HG02884 (cell line): ENCODE measurements around the gene STXBP6.
"Not testable (repeated sequence)": the region's sequence is repeated elsewhere in the genome, so short reads cannot be mapped to it uniquely, and the experiment has no call there.

Source experiments
- ATAC-seq: cut with Tn5 transposase; IDR thresholded peaks from one replicate; pipeline ENCODE4 v1.9.1; 2021; ENCODE audit warnings: mild to moderate bottlenecking, moderate library complexity; ENCODE audit not compliant: unreplicated experiment

The STXBP6 gene

GRCh38 chr14:24959791-24960331 lies 90.1 kb downstream of the STXBP6 start:
- peak; percentile 54 for ATAC-seq

GRCh38 chr14:24958271-24958670 lies 91.7 kb downstream of the STXBP6 start:
- no peak for ATAC-seq

- no peak for ATAC-seq
Measured at GRCh38 chr14:24957814-24958213, 92.1 kb downstream of the STXBP6 start.

DNA sequence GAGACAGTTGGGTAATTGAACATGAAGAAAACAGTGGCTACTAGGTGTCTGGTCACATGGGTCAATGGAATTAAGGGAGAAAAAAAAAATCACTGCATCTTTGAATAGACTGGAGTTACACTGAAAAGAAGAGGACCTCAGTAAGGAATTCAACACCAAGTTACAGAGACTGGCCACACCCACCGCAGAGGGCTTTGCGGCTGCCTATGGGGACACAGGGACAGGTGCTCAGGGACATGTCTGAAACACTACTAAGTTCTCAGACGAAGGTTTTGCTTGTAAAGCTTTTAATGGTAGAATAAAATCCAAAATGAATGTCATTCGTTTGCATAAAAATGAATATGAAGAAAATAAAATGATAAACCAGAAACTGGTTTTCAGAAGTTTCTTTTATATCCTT lies 93.8 kb downstream of the STXBP6 start:
- ATAC-seq: no peak

DNA sequence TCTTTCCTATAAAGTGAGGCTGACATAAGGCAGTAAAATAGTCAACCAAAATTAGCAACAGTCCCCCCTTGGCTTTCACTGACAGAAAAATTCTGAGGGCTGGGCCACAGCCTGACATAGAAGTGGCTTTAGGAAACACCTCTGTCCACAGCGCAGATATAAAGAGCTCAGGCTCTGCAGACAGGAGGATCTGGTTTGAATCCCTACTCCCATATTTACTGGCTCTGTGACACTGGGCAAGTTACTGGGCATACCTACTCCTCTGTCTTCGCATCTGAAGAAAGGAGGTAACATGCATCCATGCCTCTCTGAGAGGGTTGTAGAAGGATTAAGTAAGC lies 95.3 kb downstream of the STXBP6 start:
- no peak for ATAC-seq

- ATAC-seq: peak; percentile 63
Measured at GRCh38 chr14:24954037-24954699, 95.8 kb downstream of the STXBP6 start.

GRCh38 chr14:24952851-24953666 lies 96.9 kb downstream of the STXBP6 start:
- ATAC-seq: no peak

- no peak for ATAC-seq
Measured at GRCh38 chr14:24948261-24948847, 101.6 kb downstream of the STXBP6 start.

DNA sequence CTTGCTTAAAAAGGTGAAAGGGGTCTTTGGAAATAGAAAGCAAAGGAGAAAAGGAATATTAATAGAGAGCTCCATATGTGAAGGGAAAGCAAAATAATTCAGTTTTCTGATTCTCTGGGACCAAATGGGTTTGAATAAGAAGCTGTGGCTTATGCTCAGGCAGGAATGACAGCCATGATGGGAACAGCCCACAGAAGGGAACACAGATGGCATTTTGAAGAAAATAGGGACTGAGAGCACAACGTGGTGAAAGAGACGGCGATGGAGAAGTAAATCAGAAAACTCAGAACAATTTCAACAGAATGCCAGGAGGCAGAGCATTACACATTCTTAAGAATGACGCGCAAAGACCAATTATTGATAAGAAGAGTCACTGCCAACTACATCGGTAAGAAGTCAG lies 102.8 kb downstream of the STXBP6 start:
- no peak for ATAC-seq

DNA sequence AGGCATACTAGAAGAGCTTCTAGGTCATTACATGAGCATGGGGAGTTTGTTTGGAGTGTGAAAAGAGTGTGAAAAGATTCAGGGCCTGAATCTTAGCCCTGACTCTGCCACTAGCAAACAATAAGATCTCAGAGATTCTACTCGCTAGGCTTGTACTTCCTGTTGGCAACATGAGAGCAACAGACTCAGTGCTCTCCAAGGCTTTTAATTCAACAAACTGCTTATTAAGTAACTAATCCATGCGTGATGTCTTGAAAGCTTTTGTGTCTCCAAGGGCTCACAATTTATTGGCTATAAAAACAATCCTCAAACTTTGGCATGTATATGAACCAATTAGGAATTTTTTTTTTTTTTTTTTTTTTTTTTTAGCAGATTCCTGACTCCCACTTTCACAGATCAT lies 105.1 kb downstream of the STXBP6 start:
- no peak for ATAC-seq

DNA sequence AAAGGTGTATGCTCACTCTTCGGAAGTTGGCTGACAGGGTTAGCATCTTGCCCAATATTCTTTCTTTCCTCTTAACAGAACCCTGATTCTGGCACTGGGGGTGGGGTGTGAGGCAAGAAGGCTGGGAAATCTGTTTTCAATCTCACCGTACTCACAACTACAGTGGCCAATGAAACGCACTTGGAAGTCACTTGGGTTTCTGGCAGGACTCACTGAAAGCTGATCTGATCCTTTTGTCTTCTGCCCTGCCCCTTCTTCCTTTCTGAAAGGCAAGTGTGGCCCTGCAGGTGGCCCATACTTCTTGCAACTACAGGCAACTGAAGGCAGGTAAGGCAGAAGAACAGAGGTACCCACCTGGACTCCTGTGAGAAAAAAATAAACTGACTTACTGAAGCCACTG lies 106.9 kb downstream of the STXBP6 start:
- no peak for ATAC-seq

DNA sequence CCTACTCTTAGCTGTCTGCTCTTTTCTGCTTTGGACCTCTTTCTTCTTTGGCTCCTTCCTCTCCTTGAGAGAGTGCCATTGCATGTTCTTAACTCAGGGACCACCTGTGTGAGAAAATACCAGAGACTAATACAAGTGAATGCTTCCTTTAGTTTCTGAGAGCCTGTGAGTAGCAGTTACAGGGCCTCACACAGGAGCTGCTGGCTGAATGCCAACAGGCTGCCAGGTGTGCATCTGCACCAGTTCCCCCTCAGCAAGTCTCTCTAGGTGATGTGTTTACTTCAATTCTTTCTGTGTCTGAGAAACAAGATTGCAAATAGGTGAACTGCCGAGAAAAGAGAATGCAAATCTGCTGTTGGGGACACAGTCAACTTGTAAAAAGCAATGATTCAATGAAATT lies 108.2 kb downstream of the STXBP6 start:
- no peak for ATAC-seq

DNA sequence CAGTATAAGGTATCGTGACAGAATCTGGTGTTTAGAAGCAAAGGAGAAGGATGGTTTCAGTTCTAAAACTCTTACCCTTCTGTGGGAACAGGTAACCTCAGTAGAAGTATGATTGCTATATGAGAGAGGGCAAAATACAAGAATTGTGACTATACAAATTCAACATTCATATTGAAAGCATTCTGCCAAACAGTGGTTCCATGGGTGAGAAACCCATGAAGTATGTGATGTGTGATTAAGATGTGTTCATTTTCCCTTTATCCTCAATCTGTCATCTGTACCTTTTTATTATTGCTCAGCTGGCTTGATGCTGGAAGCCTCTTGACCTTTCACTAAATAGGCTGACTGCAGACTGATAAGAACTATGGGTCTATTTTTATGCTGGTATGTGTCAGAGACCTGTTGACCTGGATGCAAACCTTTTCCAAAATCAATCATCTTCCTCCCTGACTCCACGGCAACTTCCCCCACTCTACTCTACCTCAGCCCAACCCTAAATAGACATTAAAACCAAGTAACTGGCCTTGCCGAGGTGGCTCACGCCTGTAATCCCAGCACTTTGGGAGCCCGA lies 109.6 kb downstream of the STXBP6 start:
- ATAC-seq: no peak

DNA sequence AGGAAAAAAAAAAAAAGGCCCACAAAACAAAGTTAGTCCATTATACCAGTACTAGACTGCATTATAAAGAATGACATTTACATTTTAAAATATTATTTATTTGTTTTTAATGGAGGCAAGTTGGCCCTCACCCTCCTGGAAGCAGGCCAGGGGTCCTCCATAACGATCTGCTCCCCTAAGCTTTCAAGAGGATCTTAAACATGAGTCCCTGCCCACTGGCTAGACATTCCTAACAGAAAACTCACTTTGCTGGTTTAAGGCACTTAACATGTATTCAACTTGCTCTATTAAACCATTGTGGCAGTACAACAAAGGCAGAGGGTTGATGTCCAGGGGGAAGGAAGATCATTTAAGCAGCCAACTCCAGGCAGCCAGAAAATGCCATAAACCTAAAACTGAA lies 111.4 kb downstream of the STXBP6 start:
- ATAC-seq: no peak

- no peak for ATAC-seq
Measured at GRCh38 chr14:24937300-24937699, 112.6 kb downstream of the STXBP6 start.

DNA sequence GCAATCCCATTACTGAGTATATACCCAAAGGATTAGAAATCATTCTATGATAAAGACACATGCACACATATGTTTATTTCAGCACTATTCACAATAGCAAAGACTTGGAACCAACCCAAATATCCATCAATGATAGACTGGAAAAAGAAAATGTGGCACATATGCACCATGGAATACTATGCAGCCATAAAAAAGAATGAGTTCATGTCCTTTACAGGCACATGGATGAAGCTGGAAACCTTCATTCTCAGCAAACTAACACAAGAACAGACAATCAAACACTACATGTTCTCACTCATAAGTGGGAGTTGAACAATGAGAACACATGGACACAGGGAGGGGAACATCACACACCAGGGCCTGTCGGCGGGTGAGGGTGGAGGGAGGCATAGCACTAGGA lies 113.2 kb downstream of the STXBP6 start:
- ATAC-seq: not testable (repeated sequence)

GRCh38 chr14:24935796-24936195 lies 114.2 kb downstream of the STXBP6 start:
- ATAC-seq: no peak

GRCh38 chr14:24928386-24928900 lies 121.5 kb downstream of the STXBP6 start:
- ATAC-seq: no peak

DNA sequence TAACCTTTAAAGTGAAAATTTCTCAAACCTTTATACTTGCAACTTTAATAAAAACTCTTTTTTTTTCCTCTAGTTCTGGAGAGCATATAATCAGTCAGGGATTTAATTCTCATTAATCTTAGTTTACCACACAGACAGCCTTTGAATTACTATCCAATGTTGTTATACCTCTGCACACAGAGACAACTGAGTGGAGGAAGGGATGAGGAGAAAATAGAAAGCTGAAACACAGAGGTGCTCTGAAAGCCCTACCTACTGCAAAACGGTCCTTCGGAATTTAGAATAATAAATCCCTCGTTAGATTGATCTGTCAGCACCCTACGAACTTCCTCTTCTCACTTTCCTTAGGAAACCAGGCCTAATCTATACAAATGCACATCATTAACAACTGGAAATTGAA lies 122.1 kb downstream of the STXBP6 start:
- ATAC-seq: no peak

DNA sequence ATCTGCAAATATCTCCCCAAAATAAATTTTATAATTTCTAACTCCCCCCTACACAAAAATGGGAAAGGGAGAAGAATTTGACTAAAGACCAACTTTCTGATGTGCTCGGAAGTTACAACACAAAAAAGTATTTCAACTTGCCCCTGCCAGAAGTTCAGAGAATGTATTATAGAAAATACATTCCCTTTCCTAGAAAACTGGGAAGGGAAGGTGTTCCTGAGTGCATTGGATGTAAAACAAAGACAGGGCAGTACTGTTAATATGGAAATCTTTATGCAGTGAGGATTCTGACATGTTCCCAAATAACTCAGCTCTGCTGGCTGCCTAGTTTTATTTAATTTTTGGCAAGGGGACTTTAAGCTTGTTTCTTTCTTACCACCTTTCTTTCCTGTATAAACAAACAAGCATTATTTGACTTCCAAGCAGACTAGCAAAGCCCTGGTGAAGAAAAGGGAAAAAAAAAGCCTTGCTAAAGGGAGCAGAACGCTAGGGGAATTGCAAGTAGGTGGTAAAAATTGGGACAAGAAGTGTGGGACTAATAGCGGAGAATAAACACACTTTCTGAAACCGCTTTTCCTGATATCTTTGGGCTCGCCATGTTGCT lies 124.1 kb downstream of the STXBP6 start:
- ATAC-seq: no peak

DNA sequence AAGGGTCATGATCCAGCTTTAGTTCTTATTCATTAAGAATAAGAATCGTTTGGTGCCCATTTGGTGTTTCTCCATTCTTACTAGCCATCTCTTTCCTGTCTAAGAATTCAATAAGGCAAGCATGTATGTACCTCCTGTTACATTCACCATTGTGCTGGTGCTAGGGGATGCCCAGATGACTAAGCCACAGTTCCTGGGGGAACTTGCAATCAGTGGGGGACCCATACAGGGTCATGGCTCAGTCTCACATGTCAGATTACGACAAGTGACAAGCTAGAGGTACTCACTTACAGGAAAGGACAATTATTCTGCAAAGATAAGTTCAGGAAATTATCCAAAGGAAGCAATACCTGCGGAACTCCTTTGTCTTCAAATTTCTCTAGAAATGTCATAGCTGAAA lies 125.4 kb downstream of the STXBP6 start:
- no peak for ATAC-seq
